ENCODE data around the gene TNKS1BP1. TPM values are rescaled to one million over a fixed set of nuclear protein-coding genes. Genes with fewer than 3 reads are reported as not detected.

The TNKS1BP1 gene
- polyA plus RNA-seq, 1 experiment = 73.7 TPM

DNA sequence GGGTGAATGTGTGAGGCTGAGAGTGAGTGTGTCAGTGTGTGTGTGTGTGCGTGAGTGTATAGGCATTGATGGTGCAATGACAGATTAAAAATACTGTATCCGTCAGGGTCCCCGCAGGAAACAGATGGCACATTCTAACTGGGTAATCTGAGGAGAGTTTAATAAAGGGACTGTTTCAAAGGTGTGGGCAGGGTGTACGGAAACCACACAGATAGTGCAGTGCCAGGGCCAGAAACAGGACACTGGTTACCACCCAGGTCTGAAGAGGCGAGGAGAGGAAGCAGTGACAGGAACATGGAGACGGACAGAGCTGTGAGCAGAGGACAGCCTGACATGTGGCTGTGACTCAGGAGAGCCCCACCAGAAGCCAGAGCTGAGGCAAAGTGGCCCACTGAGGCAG, 29.9 kb upstream of the TNKS1BP1 start:
- no peak for DNase-seq (ENCODE audit: low read depth)
- ChIA-PET POLR2A (no interaction called here), CTCF (no interaction called here)
- TF ChIP-seq, protein P1, sequence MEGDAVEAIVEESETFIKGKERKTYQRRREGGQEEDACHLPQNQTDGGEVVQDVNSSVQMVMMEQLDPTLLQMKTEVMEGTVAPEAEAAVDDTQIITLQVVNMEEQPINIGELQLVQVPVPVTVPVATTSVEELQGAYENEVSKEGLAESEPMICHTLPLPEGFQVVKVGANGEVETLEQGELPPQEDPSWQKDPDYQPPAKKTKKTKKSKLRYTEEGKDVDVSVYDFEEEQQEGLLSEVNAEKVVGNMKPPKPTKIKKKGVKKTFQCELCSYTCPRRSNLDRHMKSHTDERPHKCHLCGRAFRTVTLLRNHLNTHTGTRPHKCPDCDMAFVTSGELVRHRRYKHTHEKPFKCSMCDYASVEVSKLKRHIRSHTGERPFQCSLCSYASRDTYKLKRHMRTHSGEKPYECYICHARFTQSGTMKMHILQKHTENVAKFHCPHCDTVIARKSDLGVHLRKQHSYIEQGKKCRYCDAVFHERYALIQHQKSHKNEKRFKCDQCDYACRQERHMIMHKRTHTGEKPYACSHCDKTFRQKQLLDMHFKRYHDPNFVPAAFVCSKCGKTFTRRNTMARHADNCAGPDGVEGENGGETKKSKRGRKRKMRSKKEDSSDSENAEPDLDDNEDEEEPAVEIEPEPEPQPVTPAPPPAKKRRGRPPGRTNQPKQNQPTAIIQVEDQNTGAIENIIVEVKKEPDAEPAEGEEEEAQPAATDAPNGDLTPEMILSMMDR (IDR thresholded peaks at IDR 0.05; ENCODE audit: insufficient read depth, low read depth, low read length) = no peak
- Histone ChIP-seq H3K4me3 (ENCODE audit: low read depth, low read length) (no peak overlapping the region), H3K36me3 (ENCODE audit: control insufficient read depth, insufficient read depth, low read length) (no peaks in the 10 kb centered on the region), H3K27me3 (ENCODE audit: control insufficient read depth, insufficient read depth, low read length) (peaks cover 2% of the 10 kb centered on the region)

DNA sequence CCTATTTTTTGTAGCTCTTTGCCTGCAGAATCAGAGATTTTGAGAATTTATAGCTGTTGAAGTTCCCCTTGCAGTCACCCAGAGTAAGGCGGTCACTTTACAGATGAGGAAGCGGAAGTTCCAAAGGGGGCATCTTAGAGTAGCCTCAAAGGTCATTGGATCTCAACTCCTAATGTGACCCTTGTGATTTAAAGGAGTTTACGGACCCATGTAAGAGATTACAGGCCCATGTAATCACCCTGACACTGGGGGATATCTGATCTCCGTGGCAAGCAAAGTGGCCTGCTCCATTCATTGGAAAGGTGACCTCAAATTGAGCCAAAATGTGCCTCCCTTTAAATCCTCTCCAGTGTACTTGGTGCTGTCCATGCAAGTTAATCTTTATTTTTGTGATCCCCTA, 29.1 kb upstream of the TNKS1BP1 start:
- ChIA-PET POLR2A (no interaction called here), CTCF (interaction anchor here (1.9 to 2.3 kb wide), 2 partner anchors 104 to 140 kb away, joined by 6 to 9 read pairs; no protein-coding TSS in a partner anchor)
- no peaks in the 10 kb centered on the region; the same call in 1 of the 2 replicates for H3K27me3 ChIP-seq (ENCODE audit: control insufficient read depth, insufficient read depth, low read length)
- no peak for DNase-seq (ENCODE audit: low read depth)
- TF ChIP-seq, protein P1 (IDR thresholded peaks at IDR 0.05; ENCODE audit: insufficient read depth, low read depth, low read length) = no peak
- H3K4me3 ChIP-seq (ENCODE audit: low read depth, low read length) = no peak overlapping the region
- no peaks in the 10 kb centered on the region for H3K36me3 ChIP-seq (ENCODE audit: control insufficient read depth, insufficient read depth, low read length)

DNA sequence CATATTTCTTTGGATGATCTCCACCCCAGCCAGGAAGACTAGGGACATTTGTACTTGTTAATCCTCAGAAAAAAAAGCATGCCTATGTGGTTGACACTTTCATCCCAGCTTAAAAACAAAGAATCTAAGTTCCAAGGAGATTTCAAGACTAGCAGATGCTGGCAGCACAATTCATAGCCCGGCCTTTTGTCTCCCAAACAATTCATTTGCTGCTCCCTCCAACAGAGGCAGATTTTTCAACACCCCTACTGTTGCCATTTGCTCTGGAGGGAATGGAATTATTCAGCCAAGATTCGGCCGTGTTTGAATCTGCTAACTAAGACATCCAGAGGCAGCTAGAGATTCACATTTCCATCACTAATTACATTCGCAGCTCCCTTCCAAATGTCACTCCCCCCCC, 28.7 kb upstream of the TNKS1BP1 start:
- no peak for DNase-seq (ENCODE audit: low read depth)
- Histone ChIP-seq H3K36me3 (ENCODE audit: control insufficient read depth, insufficient read depth, low read length) (no peaks in the 10 kb centered on the region), H3K27me3 (ENCODE audit: control insufficient read depth, insufficient read depth, low read length) (no peaks in the 10 kb centered on the region; the same call in 1 of the 2 replicates), H3K4me3 (ENCODE audit: low read depth, low read length) (no peak overlapping the region)
- CTCF ChIA-PET = interaction anchor here (0.7 to 2.3 kb wide), 4 partner anchors 9 to 512 kb away, joined by 3 to 9 read pairs (median 5); no protein-coding TSS in a partner anchor
- POLR2A ChIA-PET = no interaction called here
- TF ChIP-seq, protein P1 (IDR thresholded peaks at IDR 0.05; ENCODE audit: insufficient read depth, low read depth, low read length) = no peak

DNA sequence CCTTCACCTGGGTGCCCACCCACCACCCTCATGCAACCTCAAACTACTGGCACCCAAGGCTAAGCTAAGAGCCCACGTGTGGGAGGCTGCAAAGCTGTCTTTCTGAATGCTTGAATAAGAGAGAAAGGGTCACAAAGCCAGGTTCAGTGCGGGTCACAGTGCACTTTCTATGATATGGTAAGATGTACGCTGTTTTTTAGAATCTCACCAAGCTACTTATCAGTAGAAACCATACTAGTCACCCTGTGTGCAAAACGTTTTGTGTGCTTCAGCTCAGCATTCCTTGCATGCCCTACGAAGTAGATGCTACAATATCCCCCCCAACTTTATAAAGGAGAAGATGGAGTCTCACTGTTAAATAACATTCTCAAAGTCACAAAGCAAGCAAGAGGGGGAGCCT, 28.3 kb upstream of the TNKS1BP1 start:
- H3K27me3 ChIP-seq (ENCODE audit: control insufficient read depth, insufficient read depth, low read length) = no peaks in the 10 kb centered on the region; the same call in 1 of the 2 replicates
- TF ChIP-seq, protein P1 (IDR thresholded peaks at IDR 0.05; ENCODE audit: insufficient read depth, low read depth, low read length) = no peak
- H3K36me3 ChIP-seq (ENCODE audit: control insufficient read depth, insufficient read depth, low read length) = no peaks in the 10 kb centered on the region
- no peak overlapping the region for H3K4me3 ChIP-seq (ENCODE audit: low read depth, low read length)
- ChIA-PET POLR2A (no interaction called here), CTCF (interaction anchor here (0.6 to 2.3 kb wide), 6 partner anchors 9 to 936 kb away, joined by 3 to 9 read pairs (median 4); no protein-coding TSS in a partner anchor)
- no peak for DNase-seq (ENCODE audit: low read depth)

DNA sequence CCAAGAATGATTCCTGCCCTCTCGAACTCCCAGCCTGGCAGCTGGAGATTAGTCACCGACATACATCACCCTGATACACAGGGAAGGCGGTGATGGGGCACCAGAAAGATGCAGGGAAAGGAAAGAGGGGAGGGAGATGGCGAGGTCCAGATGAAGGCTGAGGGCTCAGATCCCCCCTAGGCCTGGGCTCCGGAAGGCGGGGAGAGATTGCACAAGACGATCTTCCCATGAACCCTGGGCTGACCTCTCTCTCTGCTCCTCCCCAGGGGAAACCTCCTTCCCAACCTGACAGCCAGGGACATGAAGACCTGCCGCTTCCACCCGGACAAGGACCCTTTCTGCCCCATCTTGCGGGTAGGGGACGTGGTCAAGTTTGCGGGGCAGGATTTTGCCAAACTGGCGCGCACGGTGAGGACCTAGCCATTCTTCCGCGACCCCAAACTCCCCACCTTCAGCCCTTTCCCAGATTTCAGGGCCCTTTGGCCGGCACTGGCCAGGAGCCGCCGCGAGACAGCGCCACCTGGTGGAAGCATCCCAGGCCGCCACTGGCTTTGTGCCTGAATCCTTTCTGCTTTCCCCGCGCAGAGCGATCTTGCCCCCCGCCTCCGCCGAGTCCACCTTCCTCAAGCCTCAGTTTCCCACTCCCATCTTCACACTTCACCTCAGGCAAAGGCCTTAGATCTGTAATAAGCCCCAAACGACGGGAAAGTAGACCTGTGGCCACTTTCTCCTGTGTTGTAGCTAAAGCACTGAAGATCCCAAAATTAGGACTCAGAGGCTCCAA, 24.9 kb upstream of the TNKS1BP1 start:
- DNase-seq (ENCODE audit: low read depth) = no peak
- ChIA-PET POLR2A (no interaction called here), CTCF (interaction anchor here (0.6 to 3.0 kb wide), 18 partner anchors 11 to 1613 kb away, joined by 3 to 32 read pairs (median 3); partner anchors contain the start of gene P2RX3)
- TF ChIP-seq, protein P1 (IDR thresholded peaks at IDR 0.05; ENCODE audit: insufficient read depth, low read depth, low read length) = peak; percentile 93
- Histone ChIP-seq H3K27me3 (ENCODE audit: control insufficient read depth, insufficient read depth, low read length) (no peaks in the 10 kb centered on the region; the same call in 1 of the 2 replicates), H3K36me3 (ENCODE audit: control insufficient read depth, insufficient read depth, low read length) (no peaks in the 10 kb centered on the region), H3K4me3 (ENCODE audit: low read depth, low read length) (no peak overlapping the region)
